ENCODE data around the gene SYT1. TPM values are rescaled to one million over a fixed set of nuclear protein-coding genes. Genes with fewer than 3 reads are reported as not detected.

SYT1 gene
- total and polyA plus RNA-seq, 4 donors: 38.0 to 113 (median 97.8) TPM

DNA sequence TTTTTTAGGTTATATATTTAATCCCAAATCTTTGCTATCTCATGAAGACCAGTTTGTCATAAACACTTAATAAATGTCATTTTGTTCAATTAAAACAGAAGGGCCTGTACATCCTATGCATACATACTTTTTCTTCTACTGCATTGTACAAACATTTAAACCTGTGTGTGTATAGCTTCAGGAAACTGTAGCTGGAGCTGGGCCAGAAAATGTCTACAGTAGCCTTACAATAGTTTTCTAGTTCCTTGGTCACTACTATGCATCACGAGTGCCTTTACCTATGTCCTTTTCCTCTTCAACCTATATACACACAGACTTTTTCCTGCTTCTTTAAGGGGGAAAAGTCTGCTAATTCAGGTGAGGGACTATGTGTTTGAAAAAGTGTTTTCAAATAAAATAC is 523.4 kb downstream of the SYT1 start:
- Histone ChIP-seq H3K4me1 (ENCODE audit: control insufficient read depth, insufficient read depth, low read length) (no peaks in the 10 kb centered on the region), H3K36me3 (ENCODE audit: control insufficient read depth, insufficient read depth, low read length) (no peaks in the 10 kb centered on the region), H3K27ac (ENCODE audit: low read depth, low read length) (no peak overlapping the region), H3K9me3 (ENCODE audit: control insufficient read depth, insufficient read depth, low read length) (no peaks in the 10 kb centered on the region), H3K4me3 (ENCODE audit: low read depth, low read length) (no peak overlapping the region), H3K27me3 (ENCODE audit: control insufficient read depth, insufficient read depth, low read length) (no peaks in the 10 kb centered on the region)
- WGBS (ENCODE audit: insufficient coverage): no CpG with 5 or more reads among the region's 1 CpG
- no peak for DNase-seq (ENCODE audit: low read depth in 4 of 6, low spot score in 6 of 6)

DNA sequence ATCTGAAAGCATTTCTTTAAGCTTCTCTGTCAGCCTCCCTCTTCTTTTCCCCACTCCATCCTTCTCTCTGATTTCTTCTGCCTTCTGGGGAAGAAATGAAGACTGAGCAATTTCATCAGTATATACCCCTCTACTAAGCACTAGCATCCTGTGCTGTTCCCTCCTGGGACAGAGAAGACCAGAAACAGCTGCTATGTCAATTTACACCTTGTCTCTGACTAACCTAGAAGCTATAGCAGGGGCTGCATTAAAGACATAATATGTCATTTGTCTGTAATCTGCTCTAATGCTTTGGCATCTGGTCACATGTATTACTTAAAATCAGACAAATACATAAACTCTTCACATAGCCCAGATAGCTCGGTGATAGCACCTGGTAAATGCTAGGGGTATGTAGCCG is 529.3 kb downstream of the SYT1 start:
- no peak for DNase-seq (ENCODE audit: low read depth in 4 of 6, low spot score in 6 of 6)
- Histone ChIP-seq H3K27me3 (ENCODE audit: control insufficient read depth, insufficient read depth, low read length) (no peaks in the 10 kb centered on the region), H3K9me3 (ENCODE audit: control insufficient read depth, insufficient read depth, low read length) (no peaks in the 10 kb centered on the region), H3K36me3 (ENCODE audit: control insufficient read depth, insufficient read depth, low read length) (no peaks in the 10 kb centered on the region), H3K4me3 (ENCODE audit: low read depth, low read length) (no peak overlapping the region), H3K27ac (ENCODE audit: low read depth, low read length) (no peak overlapping the region), H3K4me1 (ENCODE audit: control insufficient read depth, insufficient read depth, low read length) (no peaks in the 10 kb centered on the region)
- WGBS (ENCODE audit: insufficient coverage): 100% methylated on average over 1 of the region's 2 CpGs

DNA sequence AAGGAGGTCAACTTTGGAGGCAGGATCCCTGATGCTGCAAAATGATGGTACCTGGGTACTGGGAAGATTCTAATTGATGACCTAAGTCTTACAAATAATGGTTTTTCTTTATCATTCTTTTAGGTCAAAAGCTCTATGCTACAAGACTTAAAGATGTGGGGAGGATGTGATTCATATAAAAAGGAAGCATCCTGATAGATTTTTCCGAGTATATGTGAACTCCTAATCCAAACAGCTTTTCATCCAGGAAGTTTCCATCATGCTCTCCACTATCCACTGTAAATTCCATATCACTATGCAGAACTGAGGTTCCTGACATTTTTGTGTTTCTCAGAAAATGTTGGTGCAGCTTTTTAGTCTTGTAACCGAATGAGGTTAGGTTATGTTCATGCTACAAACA is 533.0 kb downstream of the SYT1 start:
- no peaks in the 10 kb centered on the region for H3K4me1 ChIP-seq (ENCODE audit: control insufficient read depth, insufficient read depth, low read length)
- no peak for DNase-seq (ENCODE audit: low read depth in 4 of 6, low spot score in 6 of 6)
- no CpG with 5 or more reads among the region's 2 CpGs for WGBS (ENCODE audit: insufficient coverage)
- no peaks in the 10 kb centered on the region for H3K9me3 ChIP-seq (ENCODE audit: control insufficient read depth, insufficient read depth, low read length)
- no peaks in the 10 kb centered on the region for H3K36me3 ChIP-seq (ENCODE audit: control insufficient read depth, insufficient read depth, low read length)
- H3K4me3 ChIP-seq (ENCODE audit: low read depth, low read length): no peak overlapping the region
- H3K27ac ChIP-seq (ENCODE audit: low read depth, low read length): no peak overlapping the region
- H3K27me3 ChIP-seq (ENCODE audit: control insufficient read depth, insufficient read depth, low read length): no peaks in the 10 kb centered on the region

DNA sequence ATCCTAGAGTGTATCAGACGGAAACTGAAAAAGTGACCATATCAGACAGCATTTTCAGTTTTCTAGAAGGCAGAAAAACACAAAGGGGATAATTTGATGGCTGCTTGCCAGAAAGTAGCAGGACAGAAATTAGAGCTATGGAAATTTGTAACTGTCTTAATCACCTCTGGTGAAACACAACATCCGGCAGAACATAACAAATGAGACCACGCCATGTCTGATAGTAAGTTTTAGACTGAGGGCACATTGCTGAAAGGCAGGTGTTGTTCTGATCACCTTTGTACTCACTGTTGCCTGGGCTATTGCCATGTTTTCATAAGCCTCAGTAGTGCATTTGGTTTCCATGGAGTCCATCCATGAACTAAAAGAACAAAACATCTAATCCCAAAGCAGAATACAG is 535.9 kb downstream of the SYT1 start:
- no peaks in the 10 kb centered on the region for H3K9me3 ChIP-seq (ENCODE audit: control insufficient read depth, insufficient read depth, low read length)
- WGBS (ENCODE audit: insufficient coverage): no CpG with 5 or more reads among the region's 3 CpGs
- no peaks in the 10 kb centered on the region for H3K27me3 ChIP-seq (ENCODE audit: control insufficient read depth, insufficient read depth, low read length)
- no peak overlapping the region for H3K27ac ChIP-seq (ENCODE audit: low read depth, low read length)
- DNase-seq (ENCODE audit: low read depth in 4 of 6, low spot score in 6 of 6): no peak
- H3K4me1 ChIP-seq (ENCODE audit: control insufficient read depth, insufficient read depth, low read length): no peaks in the 10 kb centered on the region
- no peaks in the 10 kb centered on the region for H3K36me3 ChIP-seq (ENCODE audit: control insufficient read depth, insufficient read depth, low read length)
- no peak overlapping the region for H3K4me3 ChIP-seq (ENCODE audit: low read depth, low read length)

DNA sequence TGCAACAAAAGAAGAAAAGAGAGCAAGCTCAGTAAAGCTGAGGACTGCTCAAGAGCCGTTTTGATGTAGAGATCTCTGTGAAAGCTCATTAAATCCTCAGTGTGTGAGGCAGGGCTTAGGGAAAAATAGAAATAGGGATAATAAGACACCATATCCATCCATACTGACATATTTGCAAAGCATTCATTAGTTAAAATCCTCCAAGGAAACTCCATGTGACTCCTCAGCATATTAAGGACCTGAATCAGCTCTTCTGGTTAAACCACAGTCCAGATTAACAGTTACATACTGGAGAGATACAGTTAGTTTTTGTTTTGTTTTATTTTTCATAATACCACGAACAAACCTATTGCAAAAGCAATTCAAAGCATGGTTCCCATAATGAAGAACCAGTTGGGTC is 538.0 kb downstream of the SYT1 start:
- H3K4me3 ChIP-seq (ENCODE audit: low read depth, low read length): no peak overlapping the region
- no CpG with 5 or more reads among the region's 2 CpGs for WGBS (ENCODE audit: insufficient coverage)
- no peaks in the 10 kb centered on the region for H3K9me3 ChIP-seq (ENCODE audit: control insufficient read depth, insufficient read depth, low read length)
- H3K27me3 ChIP-seq (ENCODE audit: control insufficient read depth, insufficient read depth, low read length): no peaks in the 10 kb centered on the region
- peak in 1 of 6 donors; percentile 35 for DNase-seq (ENCODE audit: low read depth in 4 of 6, low spot score in 6 of 6)
- no peak overlapping the region for H3K27ac ChIP-seq (ENCODE audit: low read depth, low read length)
- H3K4me1 ChIP-seq (ENCODE audit: control insufficient read depth, insufficient read depth, low read length): no peaks in the 10 kb centered on the region
- no peaks in the 10 kb centered on the region for H3K36me3 ChIP-seq (ENCODE audit: control insufficient read depth, insufficient read depth, low read length)

DNA sequence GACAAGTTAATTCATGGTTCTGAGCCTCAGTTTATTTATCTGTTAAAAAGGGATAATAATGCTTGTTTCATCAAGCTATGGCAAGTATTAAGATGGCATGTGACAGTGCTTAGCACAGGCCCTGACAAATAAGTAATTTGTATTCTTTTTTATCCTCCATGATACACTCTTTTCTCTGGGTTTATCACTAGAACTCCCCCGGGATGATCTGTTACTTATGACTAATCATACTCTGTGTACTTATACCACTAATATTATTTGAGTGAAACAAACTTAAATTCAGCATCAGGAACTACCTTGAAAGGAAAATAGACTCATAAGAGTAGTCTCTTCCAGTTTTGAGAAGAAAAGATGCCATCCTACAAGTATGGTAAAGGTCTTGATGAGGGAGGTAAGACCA is 542.4 kb downstream of the SYT1 start:
- Histone ChIP-seq H3K4me1 (ENCODE audit: control insufficient read depth, insufficient read depth, low read length) (no peaks in the 10 kb centered on the region), H3K9me3 (ENCODE audit: control insufficient read depth, insufficient read depth, low read length) (no peaks in the 10 kb centered on the region), H3K27me3 (ENCODE audit: control insufficient read depth, insufficient read depth, low read length) (no peaks in the 10 kb centered on the region), H3K36me3 (ENCODE audit: control insufficient read depth, insufficient read depth, low read length) (no peaks in the 10 kb centered on the region), H3K4me3 (ENCODE audit: low read depth, low read length) (no peak overlapping the region), H3K27ac (ENCODE audit: low read depth, low read length) (no peak overlapping the region)
- no CpG with 5 or more reads among the region's 1 CpG for WGBS (ENCODE audit: insufficient coverage)
- DNase-seq (ENCODE audit: low read depth in 4 of 6, low spot score in 6 of 6): no peak

DNA sequence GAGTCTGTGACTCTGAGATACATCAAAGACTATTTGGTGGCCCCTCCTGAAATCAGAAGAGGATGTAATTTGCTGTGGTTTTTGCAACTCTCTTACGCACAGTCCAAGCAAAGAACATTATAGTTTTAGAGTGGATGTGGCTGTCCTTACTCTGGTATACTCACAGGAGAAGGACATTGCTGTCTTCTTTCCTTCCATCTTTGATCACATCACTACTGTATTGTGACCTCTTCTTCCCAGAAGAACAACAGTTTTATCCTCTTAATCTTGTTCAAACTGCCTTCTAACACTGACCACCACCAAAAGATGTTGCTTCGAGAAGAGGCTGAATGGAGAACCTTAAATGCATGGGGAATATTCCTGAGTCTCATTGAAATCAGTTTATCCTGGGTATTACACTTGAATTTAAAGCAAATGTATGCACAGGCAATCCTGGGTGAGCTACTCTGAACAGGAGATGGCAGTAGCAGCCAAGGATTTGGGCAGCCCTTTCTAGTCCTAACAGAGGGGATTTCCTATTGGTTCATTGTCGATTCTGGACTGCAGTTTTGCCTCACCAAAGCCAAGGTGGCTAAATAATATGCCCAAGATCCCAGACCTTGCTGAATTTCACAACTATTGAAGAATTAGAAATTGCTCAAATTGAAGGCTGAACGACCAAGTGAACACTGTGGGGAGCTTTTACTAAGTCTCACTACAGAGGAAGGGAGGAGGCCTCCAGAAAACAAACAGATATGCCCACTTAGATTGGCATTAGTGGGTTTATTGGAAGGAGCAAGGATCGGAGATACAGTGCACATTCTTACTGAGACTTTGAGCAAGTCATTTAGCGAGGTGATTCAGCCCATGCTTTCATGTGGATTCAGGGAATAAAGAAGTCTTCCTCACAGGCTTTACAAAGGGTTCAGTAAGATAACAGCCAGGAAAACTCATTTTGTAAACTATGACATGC is 543.4 kb downstream of the SYT1 start:
- WGBS (ENCODE audit: insufficient coverage): 50% methylated on average over 2 of the region's 6 CpGs
- Histone ChIP-seq H3K36me3 (ENCODE audit: control insufficient read depth, insufficient read depth, low read length) (no peaks in the 10 kb centered on the region), H3K27me3 (ENCODE audit: control insufficient read depth, insufficient read depth, low read length) (no peaks in the 10 kb centered on the region), H3K4me3 (ENCODE audit: low read depth, low read length) (no peak overlapping the region), H3K4me1 (ENCODE audit: control insufficient read depth, insufficient read depth, low read length) (no peaks in the 10 kb centered on the region), H3K27ac (ENCODE audit: low read depth, low read length) (no peak overlapping the region), H3K9me3 (ENCODE audit: control insufficient read depth, insufficient read depth, low read length) (no peaks in the 10 kb centered on the region)
- peak in 3 of 6 donors; percentile 24 to 75 (median 74) for DNase-seq (ENCODE audit: low read depth in 4 of 6, low spot score in 6 of 6)

DNA sequence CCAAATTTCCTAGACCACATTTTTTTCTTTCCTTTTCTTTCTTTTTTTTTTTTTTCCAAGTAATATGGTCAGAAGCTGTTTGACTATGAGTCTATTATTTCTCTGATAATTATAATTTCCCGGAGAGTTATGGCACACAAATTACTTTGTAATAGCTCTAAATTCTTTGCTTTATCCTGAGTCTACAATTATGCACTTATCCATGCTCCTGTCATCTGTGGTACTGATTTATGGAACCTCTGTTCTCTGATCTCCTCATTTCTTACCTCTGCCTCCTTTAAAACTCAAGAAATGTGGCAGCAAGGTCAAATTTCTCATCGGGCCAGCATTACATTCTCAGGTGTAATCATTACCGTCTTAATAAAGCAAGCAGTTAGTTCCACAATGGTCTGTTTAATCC is 544.1 kb downstream of the SYT1 start:
- Histone ChIP-seq H3K27me3 (ENCODE audit: control insufficient read depth, insufficient read depth, low read length) (no peaks in the 10 kb centered on the region), H3K4me1 (ENCODE audit: control insufficient read depth, insufficient read depth, low read length) (no peaks in the 10 kb centered on the region), H3K27ac (ENCODE audit: low read depth, low read length) (no peak overlapping the region), H3K4me3 (ENCODE audit: low read depth, low read length) (no peak overlapping the region), H3K36me3 (ENCODE audit: control insufficient read depth, insufficient read depth, low read length) (no peaks in the 10 kb centered on the region), H3K9me3 (ENCODE audit: control insufficient read depth, insufficient read depth, low read length) (no peaks in the 10 kb centered on the region)
- DNase-seq (ENCODE audit: low read depth in 4 of 6, low spot score in 6 of 6): peak in 1 of 6 donors; percentile 65
- no CpG with 5 or more reads among the region's 3 CpGs for WGBS (ENCODE audit: insufficient coverage)

DNA sequence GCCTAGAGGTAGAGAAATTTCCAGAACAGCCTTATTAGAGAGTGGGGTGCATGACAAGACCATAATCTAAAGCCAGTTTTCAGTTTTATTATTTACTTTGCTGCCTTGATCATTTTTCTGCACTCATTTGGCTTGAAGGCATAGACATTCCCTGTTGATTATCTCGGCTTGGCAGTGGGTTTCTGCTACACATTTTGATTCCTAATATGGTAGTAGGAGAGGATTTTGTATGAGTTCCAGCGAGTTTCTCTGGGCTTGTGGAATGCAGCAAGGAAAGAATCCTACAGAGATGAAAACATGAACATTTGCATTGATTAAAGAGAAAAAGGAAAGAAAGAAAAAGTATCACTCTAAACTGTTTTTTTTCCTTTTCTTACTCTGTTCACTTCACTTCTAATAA is 545.0 kb downstream of the SYT1 start:
- Histone ChIP-seq H3K27ac (ENCODE audit: low read depth, low read length) (peak overlapping the region; percentile 12), H3K4me3 (ENCODE audit: low read depth, low read length) (no peak overlapping the region), H3K9me3 (ENCODE audit: control insufficient read depth, insufficient read depth, low read length) (no peaks in the 10 kb centered on the region), H3K27me3 (ENCODE audit: control insufficient read depth, insufficient read depth, low read length) (no peaks in the 10 kb centered on the region), H3K36me3 (ENCODE audit: control insufficient read depth, insufficient read depth, low read length) (no peaks in the 10 kb centered on the region), H3K4me1 (ENCODE audit: control insufficient read depth, insufficient read depth, low read length) (no peaks in the 10 kb centered on the region)
- 20% methylated on average over 1 of the region's 2 CpGs for WGBS (ENCODE audit: insufficient coverage)
- DNase-seq (ENCODE audit: low read depth in 4 of 6, low spot score in 6 of 6): peak in 2 of 6 donors; percentile 70 to 86

DNA sequence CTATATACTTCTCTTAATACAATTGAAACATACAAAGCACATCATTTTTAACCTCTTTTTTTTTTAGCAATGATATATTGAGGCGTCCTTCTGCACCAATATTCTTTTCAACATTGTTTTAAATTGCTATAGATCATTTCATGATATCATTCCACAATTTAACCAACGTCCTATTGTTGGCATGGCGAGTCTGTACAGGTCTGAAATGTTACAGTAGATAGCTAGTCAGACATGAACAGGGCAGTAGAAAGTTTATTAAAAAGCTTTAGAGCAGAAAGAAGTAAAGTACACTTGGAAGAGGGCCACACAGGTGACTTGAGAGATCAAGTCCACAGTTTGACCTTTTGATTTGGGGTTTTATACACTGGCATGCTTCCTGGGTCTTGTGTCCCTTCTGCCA is 547.2 kb downstream of the SYT1 start:
- Histone ChIP-seq H3K4me1 (ENCODE audit: control insufficient read depth, insufficient read depth, low read length) (no peaks in the 10 kb centered on the region), H3K4me3 (ENCODE audit: low read depth, low read length) (no peak overlapping the region), H3K27me3 (ENCODE audit: control insufficient read depth, insufficient read depth, low read length) (no peaks in the 10 kb centered on the region), H3K9me3 (ENCODE audit: control insufficient read depth, insufficient read depth, low read length) (no peaks in the 10 kb centered on the region), H3K27ac (ENCODE audit: low read depth, low read length) (no peak overlapping the region), H3K36me3 (ENCODE audit: control insufficient read depth, insufficient read depth, low read length) (no peaks in the 10 kb centered on the region)
- DNase-seq (ENCODE audit: low read depth in 4 of 6, low spot score in 6 of 6): no peak
- 100% methylated on average over 1 of the region's 3 CpGs for WGBS (ENCODE audit: insufficient coverage)
